Neuron (in vitro differentiated cells): ENCODE data around the gene HMBS.
"Not testable (repeated sequence)": the region's sequence is repeated elsewhere in the genome, so short reads cannot be mapped to it uniquely, and the experiment has no call there.

Experiments
- H2AFZ ChIP-seq: one replicate; pipeline ENCODE4 v1.6.1; 2013; ENCODE audit warnings: low read depth, mild to moderate bottlenecking, inconsistent platforms, low read length, moderate library complexity
- H3K27me3 ChIP-seq: one replicate; pipeline ENCODE4 v1.6.1; 2013; ENCODE audit warnings: low read length; ENCODE audit not compliant: insufficient read depth
- H3K36me3 ChIP-seq: one replicate; pipeline ENCODE4 v1.6.1; 2013; ENCODE audit warnings: low read length; ENCODE audit not compliant: insufficient read depth
- H3K4me1 ChIP-seq: one replicate; pipeline ENCODE4 v1.6.1; 2013; ENCODE audit warnings: low read length; ENCODE audit not compliant: insufficient read depth
- H3K4me3 ChIP-seq: 2 replicates; pipeline ENCODE4 v1.5.1; 2013; ENCODE audit warnings: mild to moderate bottlenecking, low read length, moderate library complexity
- H3K9me3 ChIP-seq: one replicate; pipeline ENCODE4 v1.6.1; 2013; ENCODE audit warnings: low read length

HMBS gene

GRCh38 chr11:119100246-119100970, 15.7 kb downstream of the HMBS start:
- H2AFZ ChIP-seq: no peak overlapping the region
- peaks cover 24% of the 10 kb centered on the region for H3K36me3 ChIP-seq
- H3K9me3 ChIP-seq: no peaks in the 10 kb centered on the region
- peak overlapping the region; percentile 90 for H3K4me3 ChIP-seq
- no peaks in the 10 kb centered on the region for H3K27me3 ChIP-seq
- H3K4me1 ChIP-seq: peaks cover 25% of the 10 kb centered on the region

GRCh38 chr11:119100994-119101758, 16.5 kb downstream of the HMBS start:
- Histone ChIP-seq H3K9me3 (no peaks in the 10 kb centered on the region), H3K4me3 (peak overlapping the region; percentile 90), H2AFZ (peak overlapping the region; percentile 63), H3K27me3 (no peaks in the 10 kb centered on the region), H3K4me1 (peaks cover 24% of the 10 kb centered on the region), H3K36me3 (peaks cover 24% of the 10 kb centered on the region)

- Histone ChIP-seq H3K9me3 (no peaks in the 10 kb centered on the region), H3K27me3 (no peaks in the 10 kb centered on the region), H3K4me1 (peaks cover 31% of the 10 kb centered on the region), H2AFZ (peak within 1 kb of the TSS; percentile 63), H3K4me3 (peak within 1 kb of the TSS; percentile 90), H3K36me3 (peaks cover 19% of the 10 kb centered on the region)
These were observed 17.2 kb downstream of the HMBS start, which contains the start of gene DPAGT1 for GRCh38 chr11:119101759-119102423. Gene DPAGT1 (minus strand): TSS chr11:119101853. CDS start chr11:119101655, 198 bp downstream.

- not testable (repeated sequence) for H3K27me3 ChIP-seq, H3K36me3 ChIP-seq, H3K4me3 ChIP-seq, H2AFZ ChIP-seq, H3K9me3 ChIP-seq
- H3K4me1 ChIP-seq: peaks cover 36% of the 10 kb centered on the region
These were observed 18.5 kb downstream of the HMBS start for GRCh38 chr11:119103161-119103664.

- peaks cover under 1% of the 10 kb centered on the region for H3K36me3 ChIP-seq
- H3K27me3 ChIP-seq: no peaks in the 10 kb centered on the region
- H3K9me3 ChIP-seq: no peaks in the 10 kb centered on the region
- no peak overlapping the region for H3K4me3 ChIP-seq
- H3K4me1 ChIP-seq: peaks cover 40% of the 10 kb centered on the region
- no peak overlapping the region for H2AFZ ChIP-seq
These were observed 19.1 kb downstream of the HMBS start for GRCh38 chr11:119103793-119104192.

GRCh38 chr11:119106564-119107537, 22.2 kb downstream of the HMBS start, which contains the start of gene C2CD2L:
Gene C2CD2L (plus strand): TSS chr11:119107344. CDS start chr11:119107742, 398 bp downstream.
- Histone ChIP-seq H3K27me3 (no peaks in the 10 kb centered on the region), H2AFZ (peak within 1 kb of the TSS; percentile 60), H3K9me3 (no peaks in the 10 kb centered on the region), H3K4me3 (peak within 1 kb of the TSS; percentile 74), H3K36me3 (peaks cover 7% of the 10 kb centered on the region), H3K4me1 (peaks cover 25% of the 10 kb centered on the region)

- Histone ChIP-seq H3K9me3 (no peaks in the 10 kb centered on the region), H3K4me3 (peak overlapping the region; percentile 74), H3K36me3 (peaks cover 10% of the 10 kb centered on the region), H3K4me1 (peaks cover 23% of the 10 kb centered on the region), H2AFZ (peak overlapping the region; percentile 60), H3K27me3 (no peaks in the 10 kb centered on the region)
These were observed 23.0 kb downstream of the HMBS start for GRCh38 chr11:119107538-119108145.

- H3K36me3 ChIP-seq: peaks cover 10% of the 10 kb centered on the region
- peak overlapping the region; percentile 60 for H2AFZ ChIP-seq
- no peaks in the 10 kb centered on the region for H3K27me3 ChIP-seq
- H3K9me3 ChIP-seq: no peaks in the 10 kb centered on the region
- peak overlapping the region; percentile 74 for H3K4me3 ChIP-seq
- H3K4me1 ChIP-seq: peaks cover 19% of the 10 kb centered on the region
These were observed 23.6 kb downstream of the HMBS start for GRCh38 chr11:119108146-119108856.

GRCh38 chr11:119108857-119109221, 24.2 kb downstream of the HMBS start:
- peak overlapping the region; percentile 74 for H3K4me3 ChIP-seq
- H2AFZ ChIP-seq: no peak overlapping the region
- H3K9me3 ChIP-seq: no peaks in the 10 kb centered on the region
- no peaks in the 10 kb centered on the region for H3K27me3 ChIP-seq
- peaks cover 10% of the 10 kb centered on the region for H3K36me3 ChIP-seq
- peaks cover 19% of the 10 kb centered on the region for H3K4me1 ChIP-seq

- H3K27me3 ChIP-seq: no peaks in the 10 kb centered on the region
- H3K4me3 ChIP-seq: no peak overlapping the region
- no peak overlapping the region for H2AFZ ChIP-seq
- H3K9me3 ChIP-seq: no peaks in the 10 kb centered on the region
- peaks cover 10% of the 10 kb centered on the region for H3K36me3 ChIP-seq
- H3K4me1 ChIP-seq: peaks cover 19% of the 10 kb centered on the region
These were observed 25.2 kb downstream of the HMBS start for GRCh38 chr11:119109843-119110242.

GRCh38 chr11:119110439-119110838, 25.8 kb downstream of the HMBS start:
- Histone ChIP-seq H3K27me3 (no peaks in the 10 kb centered on the region), H3K36me3 (peaks cover 10% of the 10 kb centered on the region), H3K9me3 (no peaks in the 10 kb centered on the region), H3K4me1 (peaks cover 19% of the 10 kb centered on the region), H3K4me3 (no peak overlapping the region), H2AFZ (no peak overlapping the region)
